LoVo (cell line): ENCODE measurements around the gene OCA2.

Experiments used
- DNase-seq: peaks from one replicate; pipeline ENCODE4 v3.0.0-alpha.2; 2016; ENCODE audit warnings: low spot score

The OCA2 gene

GRCh38 chr15:28118531-28118930 lies 19.4 kb upstream of the OCA2 start:
- no peak for DNase-seq

- no peak for DNase-seq
Measured at GRCh38 chr15:28118083-28118482, 19.0 kb upstream of the OCA2 start.

GRCh38 chr15:28117432-28117990 lies 18.4 kb upstream of the OCA2 start:
- no peak for DNase-seq

- DNase-seq = no peak
Measured at GRCh38 chr15:28116521-28117431, 17.7 kb upstream of the OCA2 start.

- DNase-seq = no peak
Measured at GRCh38 chr15:28115871-28116270, 16.8 kb upstream of the OCA2 start.

GRCh38 chr15:28114721-28115622 lies 15.9 kb upstream of the OCA2 start:
- DNase-seq = no peak

- DNase-seq = no peak
Measured at GRCh38 chr15:28114114-28114455, 15.0 kb upstream of the OCA2 start.

- no peak for DNase-seq
Measured at GRCh38 chr15:28113394-28114113, 14.4 kb upstream of the OCA2 start.

GRCh38 chr15:28112962-28113361 lies 13.8 kb upstream of the OCA2 start:
- no peak for DNase-seq

GRCh38 chr15:28112101-28112760 lies 13.1 kb upstream of the OCA2 start:
- no peak for DNase-seq

- DNase-seq = no peak
Measured at GRCh38 chr15:28111543-28111942, 12.4 kb upstream of the OCA2 start.

- no peak for DNase-seq
Measured at GRCh38 chr15:28110481-28110881, 11.4 kb upstream of the OCA2 start.

- DNase-seq = no peak
Measured at GRCh38 chr15:28109626-28110455, 10.7 kb upstream of the OCA2 start.

- no peak for DNase-seq
Measured at GRCh38 chr15:28107904-28108275, 8.8 kb upstream of the OCA2 start.

GRCh38 chr15:28107111-28107903 lies 8.2 kb upstream of the OCA2 start:
- DNase-seq = no peak

- DNase-seq = no peak
Measured at GRCh38 chr15:28106294-28107110, 7.4 kb upstream of the OCA2 start.

- DNase-seq = no peak
Measured at GRCh38 chr15:28105793-28106192, 6.7 kb upstream of the OCA2 start.

- DNase-seq = no peak
Measured at GRCh38 chr15:28105224-28105791, 6.2 kb upstream of the OCA2 start.

- DNase-seq = no peak
Measured at GRCh38 chr15:28104326-28104725, 5.2 kb upstream of the OCA2 start.
